IPS DF 6.9 (cell line): ENCODE measurements around the gene ABCB4.

ENCODE experiments used
- DNase-seq: peaks from one replicate; pipeline ENCODE4 v3.0.0-alpha.2; 2013; ENCODE audit warnings: low read depth, low spot score
- H3K27ac ChIP-seq: one replicate; pipeline ENCODE4 v1.5.1; 2013; ENCODE audit warnings: low read length, control low read depth
- H3K27me3 ChIP-seq: 2 replicates; pipeline ENCODE4 v1.6.1; 2013; ENCODE audit warnings: mild to moderate bottlenecking, low read length; ENCODE audit not compliant: control insufficient read depth, insufficient read depth
- H3K36me3 ChIP-seq: 2 replicates; pipeline ENCODE4 v1.6.1; 2013; ENCODE audit warnings: low read length; ENCODE audit not compliant: control insufficient read depth, insufficient read depth
- H3K4me1 ChIP-seq: 2 replicates; pipeline ENCODE4 v1.6.1; 2013; ENCODE audit warnings: low read length; ENCODE audit not compliant: control insufficient read depth, insufficient read depth
- H3K4me3 ChIP-seq: 2 replicates; pipeline ENCODE4 v1.5.1; 2013; ENCODE audit warnings: mild to moderate bottlenecking, low read length
- H3K9me3 ChIP-seq: 2 replicates; pipeline ENCODE4 v1.6.1; 2013; ENCODE audit warnings: low read length, inconsistent platforms; ENCODE audit not compliant: control insufficient read depth, insufficient read depth
- WGBS: extraction: QIAGEN DNeasy Blood & Tissue Kit; methylation state at CpG from one replicate; pipeline ENCODE4 v1.1.7; 2013; ENCODE audit warnings: mixed read lengths, missing lambda C conversion rate; ENCODE audit not compliant: insufficient read length, insufficient coverage; 5-methylcytosine and 5-hydroxymethylcytosine counted together

ABCB4 gene

DNA sequence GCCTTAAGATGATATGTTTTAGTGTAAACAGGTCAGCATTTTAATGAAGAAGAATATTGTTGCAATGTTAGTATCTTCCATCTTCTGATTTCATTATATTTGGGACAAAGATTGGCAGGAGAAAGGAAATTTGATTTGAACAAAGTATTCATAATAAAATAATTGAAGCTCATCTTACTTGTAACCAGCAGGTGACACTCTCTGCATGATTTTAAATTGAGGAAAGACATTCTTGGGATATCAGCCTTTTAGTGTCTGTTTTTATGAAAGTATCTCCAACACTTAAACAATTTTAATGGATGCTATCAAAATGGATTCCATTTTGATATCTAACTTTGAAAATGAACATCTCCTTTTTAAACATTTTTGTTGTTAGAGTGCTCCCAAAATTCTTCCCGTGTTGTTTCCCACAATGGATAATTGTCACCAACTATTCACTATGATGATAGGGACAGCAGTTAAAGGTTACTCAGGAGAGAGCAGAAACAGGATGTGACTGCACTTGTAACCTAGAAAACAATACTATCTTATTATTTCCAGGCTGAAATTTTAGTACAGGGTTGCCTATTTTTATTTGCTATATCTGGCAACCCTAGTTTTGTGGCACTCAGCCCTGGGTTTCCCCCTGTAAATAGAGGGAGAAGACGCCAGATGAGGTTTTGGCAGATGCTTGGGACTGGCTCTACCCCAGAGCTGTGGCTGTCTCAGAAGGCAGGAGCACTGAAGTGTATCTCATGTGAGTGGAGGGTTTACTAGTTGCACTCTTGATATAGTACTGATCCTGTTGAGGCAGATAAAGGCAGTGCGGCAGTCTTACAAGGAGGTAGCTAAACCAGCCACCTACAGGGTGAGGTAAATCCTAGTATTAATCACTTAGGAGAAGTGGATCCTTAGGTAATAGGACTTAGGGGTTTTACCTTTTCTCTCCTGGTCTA, 31.0 kb upstream of the ABCB4 start:
- H3K36me3 ChIP-seq: no peaks in the 10 kb centered on the region
- no peak overlapping the region for H3K4me3 ChIP-seq
- no peaks in the 10 kb centered on the region; the same call in 1 of the 2 replicates for H3K4me1 ChIP-seq
- WGBS: no CpG with 5 or more reads among the region's 3 CpGs
- H3K9me3 ChIP-seq: no peaks in the 10 kb centered on the region
- no peak overlapping the region for H3K27ac ChIP-seq
- H3K27me3 ChIP-seq: no peaks in the 10 kb centered on the region
- DNase-seq: no peak

DNA sequence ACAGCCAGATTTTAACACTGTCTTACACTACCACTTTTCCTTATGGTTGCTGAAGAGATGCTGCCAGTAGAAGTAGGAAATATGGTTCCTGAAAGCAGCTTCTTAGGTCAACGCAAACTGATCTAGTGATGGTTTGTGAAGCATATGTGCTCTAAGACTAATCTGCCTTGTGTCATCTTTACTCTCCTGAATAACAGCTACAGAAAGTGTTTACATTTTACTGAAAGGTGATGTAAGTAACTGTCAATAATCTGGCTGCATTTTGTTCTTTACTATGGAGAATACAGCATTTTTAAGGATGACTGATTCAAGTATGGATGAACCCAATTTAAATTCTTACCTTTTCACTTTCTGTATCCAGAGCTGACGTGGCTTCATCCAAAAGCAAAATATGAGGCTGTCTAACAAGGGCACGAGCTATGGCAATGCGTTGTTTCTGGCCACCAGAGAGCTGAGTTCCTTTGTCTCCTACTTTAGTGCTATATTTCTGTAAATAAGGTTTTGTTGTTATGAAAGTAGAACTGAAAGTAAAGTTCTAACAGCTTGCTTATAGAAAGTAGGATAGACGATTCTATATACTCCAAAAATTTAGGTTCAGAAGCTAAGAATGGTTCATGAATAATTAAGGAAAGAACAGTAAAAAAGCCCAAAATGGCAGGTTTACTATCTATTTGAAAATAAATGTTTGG, 30.2 kb upstream of the ABCB4 start:
- no peak for DNase-seq
- H3K27me3 ChIP-seq: no peaks in the 10 kb centered on the region
- H3K4me1 ChIP-seq: no peaks in the 10 kb centered on the region
- no CpG with 5 or more reads among the region's 5 CpGs for WGBS
- no peaks in the 10 kb centered on the region for H3K9me3 ChIP-seq
- no peak overlapping the region for H3K27ac ChIP-seq
- no peak overlapping the region for H3K4me3 ChIP-seq
- H3K36me3 ChIP-seq: no peaks in the 10 kb centered on the region

DNA sequence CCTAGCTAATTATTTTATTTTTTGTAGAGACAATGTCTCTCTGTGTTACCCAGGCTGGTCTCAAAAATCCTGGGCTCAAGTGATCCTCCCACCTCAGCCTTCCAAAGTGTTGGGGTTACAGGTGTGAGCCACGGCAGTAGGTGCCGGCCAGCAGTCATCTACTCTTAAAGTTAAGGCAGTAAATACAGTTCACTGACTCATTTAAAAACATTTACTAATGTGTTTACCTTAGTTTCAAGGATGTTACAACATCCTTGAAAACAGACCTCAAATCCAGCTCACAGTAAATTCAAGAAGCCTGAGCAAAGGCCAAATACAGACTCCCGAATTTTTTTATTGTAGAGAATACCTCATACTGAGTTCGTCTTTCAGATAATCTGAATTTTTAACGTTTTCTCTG, 29.6 kb upstream of the ABCB4 start:
- no CpG with 5 or more reads among the region's 5 CpGs for WGBS
- no peaks in the 10 kb centered on the region for H3K4me1 ChIP-seq
- no peak overlapping the region for H3K4me3 ChIP-seq
- H3K27ac ChIP-seq: no peak overlapping the region
- H3K27me3 ChIP-seq: no peaks in the 10 kb centered on the region
- no peak for DNase-seq
- H3K36me3 ChIP-seq: no peaks in the 10 kb centered on the region
- no peaks in the 10 kb centered on the region for H3K9me3 ChIP-seq

DNA sequence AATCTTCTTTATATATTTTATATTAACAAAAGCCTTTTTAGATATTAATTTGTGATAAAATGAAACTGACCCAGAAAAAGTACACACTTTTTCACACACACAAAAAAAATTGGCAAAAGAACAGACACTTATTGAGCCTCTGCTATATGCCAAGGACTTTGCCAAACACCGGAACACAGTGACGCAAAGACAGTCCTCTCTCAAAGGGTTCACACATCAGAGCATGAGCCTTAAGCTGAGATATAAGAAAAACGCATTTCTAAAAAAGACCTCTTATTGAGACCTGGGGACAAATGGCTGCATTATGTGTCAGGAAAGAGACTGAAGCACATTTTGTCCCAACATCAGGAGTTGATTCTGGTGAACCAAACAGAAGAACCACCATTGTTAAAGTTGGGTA, 24.0 kb upstream of the ABCB4 start:
- DNase-seq: no peak
- no peaks in the 10 kb centered on the region for H3K4me1 ChIP-seq
- no peak overlapping the region for H3K4me3 ChIP-seq
- H3K9me3 ChIP-seq: no peaks in the 10 kb centered on the region
- no CpG with 5 or more reads among the region's 3 CpGs for WGBS
- no peak overlapping the region for H3K27ac ChIP-seq
- H3K27me3 ChIP-seq: no peaks in the 10 kb centered on the region
- H3K36me3 ChIP-seq: 0 out of 2 replicates have a peak, but pooled peaks cover 2% of the 10 kb centered on the region

DNA sequence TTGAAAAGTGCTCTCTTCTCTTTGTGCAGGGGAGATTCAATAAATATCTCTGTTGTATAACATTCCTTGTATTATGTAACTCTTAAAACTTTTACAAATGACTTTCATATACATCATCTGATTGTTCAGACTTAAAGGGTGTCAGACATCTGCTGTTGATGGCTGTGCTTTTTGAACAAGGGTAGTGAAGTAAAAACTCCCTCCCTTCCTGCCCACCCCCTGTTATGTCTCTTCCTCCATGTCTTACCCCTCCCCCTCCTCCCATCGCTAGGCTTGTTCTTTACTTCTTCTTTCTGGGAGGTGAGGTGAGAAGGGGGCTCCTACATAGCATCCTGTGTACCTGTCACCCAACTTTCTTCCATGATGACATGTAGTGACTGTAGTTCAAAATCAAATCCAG, 23.4 kb upstream of the ABCB4 start:
- Histone ChIP-seq H3K4me3 (no peak overlapping the region), H3K27me3 (no peaks in the 10 kb centered on the region), H3K36me3 (0 out of 2 replicates have a peak, but pooled peaks cover 2% of the 10 kb centered on the region), H3K4me1 (no peaks in the 10 kb centered on the region), H3K27ac (no peak overlapping the region), H3K9me3 (no peaks in the 10 kb centered on the region)
- DNase-seq: no peak
- no CpG with 5 or more reads among the region's 1 CpG for WGBS

DNA sequence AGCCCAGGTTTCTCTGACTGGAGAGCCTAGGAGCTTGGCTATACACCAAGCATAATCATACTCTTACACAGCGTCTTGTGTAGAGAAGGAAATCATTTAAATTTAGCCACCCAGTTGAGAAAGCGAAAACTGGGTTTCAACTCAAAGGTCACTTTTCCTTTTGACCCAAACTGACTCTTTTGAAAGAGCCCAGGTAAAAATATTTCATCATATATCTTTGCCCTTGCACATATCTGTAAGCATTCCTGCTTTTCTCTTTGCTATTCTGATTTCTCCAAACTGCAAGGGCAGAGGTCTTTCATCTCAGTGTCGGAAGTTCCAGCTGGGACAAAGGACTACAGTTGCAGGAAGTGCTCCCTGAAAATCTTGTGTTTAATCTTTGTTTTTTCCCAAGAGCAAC, 22.0 kb upstream of the ABCB4 start:
- WGBS: no CpG with 5 or more reads among the region's 3 CpGs
- Histone ChIP-seq H3K36me3 (0 out of 2 replicates have a peak, but pooled peaks cover 2% of the 10 kb centered on the region), H3K4me1 (no peaks in the 10 kb centered on the region), H3K4me3 (no peak overlapping the region), H3K27ac (no peak overlapping the region), H3K9me3 (no peaks in the 10 kb centered on the region), H3K27me3 (no peaks in the 10 kb centered on the region)
- DNase-seq: no peak

DNA sequence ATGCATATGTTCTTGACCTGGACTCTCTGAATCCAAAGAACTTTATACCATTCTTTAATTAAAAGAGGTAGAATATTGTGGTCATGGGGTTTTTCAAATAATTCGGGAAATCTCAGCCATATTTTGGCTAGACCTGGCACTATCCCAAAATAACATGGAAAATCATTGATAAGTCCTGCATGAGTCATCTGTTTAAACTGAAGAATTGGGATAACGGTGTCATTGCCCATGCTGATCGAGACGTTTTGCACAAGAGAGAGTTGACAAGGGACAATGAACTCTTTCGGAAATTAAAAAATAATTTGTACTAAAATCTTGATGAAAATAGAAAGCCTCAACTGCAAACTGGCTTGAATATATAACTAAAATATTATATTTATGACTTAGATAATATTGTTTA, 19.9 kb upstream of the ABCB4 start:
- Histone ChIP-seq H3K27ac (no peak overlapping the region), H3K4me3 (no peak overlapping the region), H3K4me1 (no peaks in the 10 kb centered on the region), H3K9me3 (no peaks in the 10 kb centered on the region), H3K36me3 (0 out of 2 replicates have a peak, but pooled peaks cover 2% of the 10 kb centered on the region), H3K27me3 (no peaks in the 10 kb centered on the region)
- WGBS: no CpG with 5 or more reads among the region's 5 CpGs
- no peak for DNase-seq

DNA sequence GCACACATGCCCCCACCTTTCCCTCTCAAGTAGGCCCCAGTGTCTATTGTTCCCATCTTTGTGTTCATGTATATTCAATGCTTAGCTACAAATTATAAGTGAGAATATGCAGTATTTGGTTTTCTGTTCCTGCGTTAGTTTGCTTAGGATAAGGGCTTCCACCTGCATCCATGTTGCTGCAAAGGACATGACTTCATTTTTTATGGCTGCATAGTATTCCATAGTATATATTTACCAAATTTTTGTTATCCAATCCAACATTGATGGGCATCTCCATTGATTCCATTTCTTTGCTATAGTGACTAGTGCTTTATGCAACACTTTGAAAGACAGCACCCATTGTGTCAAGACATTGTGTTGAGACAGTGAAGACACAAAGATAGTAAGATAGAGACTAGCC, 19.0 kb upstream of the ABCB4 start:
- H3K36me3 ChIP-seq: 0 out of 2 replicates have a peak, but pooled peaks cover 2% of the 10 kb centered on the region
- no peaks in the 10 kb centered on the region for H3K9me3 ChIP-seq
- H3K27ac ChIP-seq: no peak overlapping the region
- no peak for DNase-seq
- H3K4me1 ChIP-seq: no peaks in the 10 kb centered on the region
- no CpG with 5 or more reads among the region's 1 CpG for WGBS
- H3K4me3 ChIP-seq: no peak overlapping the region
- H3K27me3 ChIP-seq: no peaks in the 10 kb centered on the region

DNA sequence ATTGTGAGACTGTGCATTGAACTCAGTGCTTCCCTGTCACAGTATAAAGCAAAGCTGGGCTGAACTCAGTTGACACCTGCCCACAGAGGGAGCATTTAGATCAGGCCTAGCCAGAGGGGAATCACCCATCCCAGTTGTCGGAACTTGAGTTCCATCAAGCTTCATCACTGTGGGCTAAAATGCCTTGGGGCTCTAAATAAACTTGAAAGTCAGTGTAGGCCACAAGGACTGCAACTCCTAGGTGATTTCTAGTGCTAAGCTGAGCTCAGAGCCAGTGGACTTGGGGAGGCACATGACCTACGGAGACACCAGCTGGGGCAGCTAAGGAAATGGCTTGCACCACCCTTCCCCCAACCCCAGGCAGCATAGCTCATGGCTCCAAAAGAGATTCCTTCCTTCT, 7.7 kb upstream of the ABCB4 start:
- Histone ChIP-seq H3K27me3 (no peaks in the 10 kb centered on the region), H3K4me3 (no peak overlapping the region), H3K4me1 (no peaks in the 10 kb centered on the region), H3K9me3 (no peaks in the 10 kb centered on the region), H3K36me3 (no peaks in the 10 kb centered on the region), H3K27ac (no peak overlapping the region)
- no peak for DNase-seq
- WGBS: no CpG with 5 or more reads among the region's 2 CpGs

DNA sequence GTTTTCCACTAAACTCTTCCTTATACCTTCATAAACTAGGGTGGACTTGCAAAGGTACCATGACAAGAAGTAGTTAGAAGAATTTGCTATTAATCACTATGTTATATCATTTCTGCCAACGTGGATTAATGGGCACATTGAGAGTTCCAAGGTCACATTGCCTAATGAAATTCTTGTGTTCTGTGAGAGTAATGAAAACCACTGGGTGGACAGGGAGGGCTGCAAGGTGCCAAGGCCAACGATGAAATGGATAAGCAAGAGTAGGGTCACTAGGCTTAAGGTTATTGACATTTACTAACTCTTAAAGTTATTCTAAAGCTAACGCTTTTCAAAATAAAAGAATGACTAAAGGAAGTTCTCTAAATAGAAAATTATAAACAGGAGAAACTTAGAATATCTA, 6.6 kb upstream of the ABCB4 start:
- Histone ChIP-seq H3K4me1 (no peaks in the 10 kb centered on the region), H3K9me3 (no peaks in the 10 kb centered on the region), H3K36me3 (no peaks in the 10 kb centered on the region), H3K27ac (no peak overlapping the region), H3K4me3 (no peak overlapping the region), H3K27me3 (no peaks in the 10 kb centered on the region)
- DNase-seq: no peak
- no CpG with 5 or more reads among the region's 3 CpGs for WGBS
